Fibroblast of the aortic adventitia (primary cell): Measurements from ENCODE around the gene NDP. TPM values are rescaled to one million over a fixed set of nuclear protein-coding genes. Genes with fewer than 3 reads are reported as not detected.

Source experiments
- DNase-seq: peaks from one replicate; pipeline ENCODE4 v3.0.0-alpha.2; 2010; ENCODE audit warnings: low read depth
- H3K4me3 ChIP-seq: 2 replicates; pipeline ENCODE4 v1.5.1; 2011; ENCODE audit warnings: low read depth, mild to moderate bottlenecking, control low read depth, low read length, moderate library complexity
- CTCF ChIP-seq: IDR thresholded peaks from 2 replicates; pipeline ENCODE4 v1.5.1; 2011; ENCODE audit warnings: mild to moderate bottlenecking, low read length, control low read depth, inconsistent platforms; ENCODE audit not compliant: insufficient read depth
- total RNA-seq: library from RNA; depleted of rRNA; stranded (reverse); fragments of >200 nt; gene quantifications from 2 replicates; pipeline ENCODE4 v1.2.3, GENCODE V29; 2012; ENCODE audit warnings: low replicate concordance

The NDP gene
- 0.41 and 2.9 TPM in 2 replicates for total RNA-seq

- DNase-seq = no peak
- no peak for TF ChIP-seq CTCF
- H3K4me3 ChIP-seq = peak within 1 kb of the TSS; percentile 55
These were observed at the start of gene NDP for GRCh38 chrX:43973249-43974099. TSS of gene NDP (minus strand) at chrX:43973390. CDS start at chrX:43958645, 14,745 bp downstream.

- H3K4me3 ChIP-seq = no peak overlapping the region
- no peak for TF ChIP-seq CTCF
- DNase-seq = no peak
These were observed 49.8 kb upstream of the NDP start for GRCh38 chrX:44022964-44023363.

GRCh38 chrX:44020693-44021092, 47.5 kb upstream of the NDP start:
- no peak for TF ChIP-seq CTCF
- no peak for DNase-seq
- H3K4me3 ChIP-seq = no peak overlapping the region

GRCh38 chrX:44019911-44020310, 46.7 kb upstream of the NDP start:
- TF ChIP-seq CTCF = no peak
- H3K4me3 ChIP-seq = no peak overlapping the region
- no peak for DNase-seq

- no peak for TF ChIP-seq CTCF
- no peak for DNase-seq
- H3K4me3 ChIP-seq = no peak overlapping the region
These were observed 44.5 kb upstream of the NDP start for GRCh38 chrX:44017676-44018075.

GRCh38 chrX:44016906-44017305, 43.7 kb upstream of the NDP start:
- no peak overlapping the region for H3K4me3 ChIP-seq
- no peak for TF ChIP-seq CTCF
- DNase-seq = no peak
